HG03469 (cell line): Measurements from ENCODE around the gene ARSG.

Experiments
- ATAC-seq: cut with Tn5 transposase; IDR thresholded peaks from one replicate; pipeline ENCODE4 v1.9.1; 2021; ENCODE audit warnings: mild to moderate bottlenecking, moderate library complexity, moderate number of reproducible peaks; ENCODE audit not compliant: unreplicated experiment

The ARSG gene

GRCh38 chr17:68462381-68463210 is 171.3 kb downstream of the ARSG start:
- no peak for ATAC-seq

DNA sequence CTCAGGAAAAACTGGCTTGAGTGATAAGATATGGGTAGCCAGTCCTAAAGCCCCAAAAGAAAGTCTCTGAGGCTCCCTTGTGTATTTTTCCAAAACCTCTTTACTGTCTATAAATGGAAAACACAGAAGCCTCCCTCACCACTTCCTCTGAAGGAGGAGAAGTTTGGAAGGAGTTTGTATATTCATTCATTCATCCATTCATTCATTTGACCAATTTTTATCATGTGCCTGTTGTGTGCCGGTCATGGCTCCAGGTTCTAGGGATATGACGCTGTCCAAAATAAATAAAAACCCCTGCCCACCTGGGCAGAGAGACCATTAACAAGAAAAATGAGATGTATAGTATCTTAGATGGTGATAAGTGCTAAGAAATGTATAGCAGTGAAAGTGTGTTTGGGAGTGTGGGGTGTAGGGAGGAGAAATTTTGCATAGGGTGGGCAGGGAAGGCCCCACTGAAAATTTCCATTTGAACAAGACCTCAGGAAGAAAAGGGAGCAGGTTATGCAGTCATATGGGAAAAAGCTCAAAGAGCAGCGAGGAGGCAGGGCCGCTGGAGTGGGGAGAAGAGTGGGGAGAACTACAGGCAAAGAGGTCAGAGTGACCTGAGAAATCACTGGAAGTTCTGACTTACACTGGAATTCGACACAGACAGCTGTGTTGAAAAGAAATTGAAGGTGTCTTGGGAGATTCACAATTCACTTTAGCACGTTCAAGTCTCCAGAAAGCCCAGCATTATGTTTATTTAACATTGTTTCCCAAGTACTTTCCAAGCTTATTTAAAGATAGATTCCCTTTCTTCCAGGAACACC is 172.1 kb downstream of the ARSG start:
- ATAC-seq, result no peak

DNA sequence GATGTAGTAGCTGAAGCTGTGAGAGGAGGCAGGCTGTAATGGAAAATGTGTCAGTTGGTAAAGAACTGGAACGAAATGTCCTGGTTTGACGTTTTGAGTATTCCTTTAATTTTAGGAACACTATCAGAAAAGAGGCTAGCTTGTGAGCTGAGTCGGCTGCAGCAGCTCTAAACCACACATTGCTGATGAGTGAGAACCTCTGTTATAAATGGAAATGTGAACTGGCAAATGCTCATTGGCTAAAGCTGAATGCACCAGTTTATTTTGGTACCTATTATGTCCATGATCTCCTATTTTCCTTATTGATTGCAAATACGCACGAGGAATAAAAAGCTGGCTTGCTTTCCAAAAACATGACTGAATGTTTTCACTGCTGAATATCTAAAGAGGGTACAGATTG is 177.0 kb downstream of the ARSG start:
- ATAC-seq, result no peak

- no peak for ATAC-seq
These were observed 177.5 kb downstream of the ARSG start for GRCh38 chr17:68468788-68469187.
